ENCODE measurements around the gene ALDH3B1. TPM values are rescaled to one million over a fixed set of nuclear protein-coding genes. Genes with fewer than 3 reads are reported as not detected.

The ALDH3B1 gene
- polyA plus RNA-seq, 1 donor (not counting 4 experiments of a cell fraction or from before 2014, with no cell fraction given), result 0.16 TPM

DNA sequence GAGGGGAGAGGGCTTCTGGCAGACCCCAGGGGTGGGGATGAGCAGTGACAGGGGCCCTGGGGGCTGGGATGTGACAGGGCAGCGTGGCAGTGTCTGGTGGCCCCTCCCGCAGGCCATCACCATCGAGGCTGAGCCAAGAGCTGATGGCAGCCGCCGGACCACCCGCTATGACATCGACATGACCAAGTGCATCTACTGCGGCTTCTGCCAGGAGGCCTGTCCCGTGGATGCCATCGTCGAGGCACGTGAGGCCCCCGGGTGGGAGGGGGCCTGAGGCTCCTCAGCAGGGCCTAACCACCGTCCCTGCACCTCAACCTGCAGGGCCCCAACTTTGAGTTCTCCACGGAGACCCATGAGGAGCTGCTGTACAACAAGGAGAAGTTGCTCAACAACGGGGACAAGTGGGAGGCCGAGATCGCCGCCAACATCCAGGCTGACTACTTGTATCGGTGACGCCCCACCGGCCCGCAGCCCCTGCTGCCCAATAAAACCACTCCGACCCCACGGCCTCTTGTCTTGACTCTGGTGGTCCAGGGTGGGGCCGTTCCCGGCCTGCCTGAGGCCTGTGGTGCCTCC lies 26.1 kb downstream of the ALDH3B1 start:
- no peaks in the 10 kb centered on the region for H4K20me1 ChIP-seq (ENCODE audit: control insufficient read depth, extremely low read depth, insufficient read depth, low read length)
- H3K4me2 ChIP-seq (ENCODE audit: control insufficient read depth, extremely low read depth, insufficient read depth, low read depth, low read length), result no peak overlapping the region
- FAIRE-seq (no peak), DNase-seq (ENCODE audit: low read depth, low spot score) (no peak)
- no peak overlapping the region for H3K27ac ChIP-seq (ENCODE audit: control insufficient read depth, insufficient read depth, low read length)
- no peak overlapping the region for H2AFZ ChIP-seq (ENCODE audit: control insufficient read depth, low read length)
- H3K9me1 ChIP-seq (ENCODE audit: control insufficient read depth, extremely low read depth, insufficient read depth, low read length), result no peaks in the 10 kb centered on the region
- H3K4me3 ChIP-seq (ENCODE audit: control insufficient read depth in 2 of 3, extremely low read depth in 1 of 3, insufficient read depth in 2 of 3, low read depth in 1 of 3, low read length in 3 of 3), result no peak overlapping the region
- H3K36me3 ChIP-seq (ENCODE audit: control insufficient read depth in 2 of 2, extremely low read depth in 1 of 2, insufficient read depth in 2 of 2, low read length in 2 of 2), result peaks cover 10 to 21% of the 10 kb centered on the region in 2 experiments
- no peaks in the 10 kb centered on the region for H3K9me3 ChIP-seq (ENCODE audit: control insufficient read depth, low read depth, low read length)
- H3K27me3 ChIP-seq (ENCODE audit: control insufficient read depth, extremely low read depth, insufficient read depth, low read length), result no peaks in the 10 kb centered on the region
- no peak overlapping the region for H3K9ac ChIP-seq (ENCODE audit: control insufficient read depth, extremely low read depth, insufficient read depth, low read length)
- H3K4me1 ChIP-seq (ENCODE audit: control insufficient read depth, extremely low read depth, insufficient read depth, low read length), result peaks cover 14% of the 10 kb centered on the region
- H3K79me2 ChIP-seq (ENCODE audit: control insufficient read depth, insufficient read depth, low read length), result peaks cover 22% of the 10 kb centered on the region
- TF ChIP-seq, protein P1, sequence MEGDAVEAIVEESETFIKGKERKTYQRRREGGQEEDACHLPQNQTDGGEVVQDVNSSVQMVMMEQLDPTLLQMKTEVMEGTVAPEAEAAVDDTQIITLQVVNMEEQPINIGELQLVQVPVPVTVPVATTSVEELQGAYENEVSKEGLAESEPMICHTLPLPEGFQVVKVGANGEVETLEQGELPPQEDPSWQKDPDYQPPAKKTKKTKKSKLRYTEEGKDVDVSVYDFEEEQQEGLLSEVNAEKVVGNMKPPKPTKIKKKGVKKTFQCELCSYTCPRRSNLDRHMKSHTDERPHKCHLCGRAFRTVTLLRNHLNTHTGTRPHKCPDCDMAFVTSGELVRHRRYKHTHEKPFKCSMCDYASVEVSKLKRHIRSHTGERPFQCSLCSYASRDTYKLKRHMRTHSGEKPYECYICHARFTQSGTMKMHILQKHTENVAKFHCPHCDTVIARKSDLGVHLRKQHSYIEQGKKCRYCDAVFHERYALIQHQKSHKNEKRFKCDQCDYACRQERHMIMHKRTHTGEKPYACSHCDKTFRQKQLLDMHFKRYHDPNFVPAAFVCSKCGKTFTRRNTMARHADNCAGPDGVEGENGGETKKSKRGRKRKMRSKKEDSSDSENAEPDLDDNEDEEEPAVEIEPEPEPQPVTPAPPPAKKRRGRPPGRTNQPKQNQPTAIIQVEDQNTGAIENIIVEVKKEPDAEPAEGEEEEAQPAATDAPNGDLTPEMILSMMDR (optimal IDR thresholded peaks at IDR 0.05 in 1 of 3, IDR thresholded peaks at IDR 0.05 in 1 of 3, conservative IDR thresholded peaks at IDR 0.05 in 1 of 3; ENCODE audit: extremely low read depth in 1 of 3, insufficient read depth in 2 of 3, low read length in 3 of 3), result no peak
- TF ChIP-seq EZH2 (IDR thresholded peaks at IDR 0.05; ENCODE audit: low read length), result no peak
- dilution Hi-C loops (cut with MboI; ENCODE audit: extremely low pct_ligation_motif_present, low sequenced_read_pairs), result no loop called here

DNA sequence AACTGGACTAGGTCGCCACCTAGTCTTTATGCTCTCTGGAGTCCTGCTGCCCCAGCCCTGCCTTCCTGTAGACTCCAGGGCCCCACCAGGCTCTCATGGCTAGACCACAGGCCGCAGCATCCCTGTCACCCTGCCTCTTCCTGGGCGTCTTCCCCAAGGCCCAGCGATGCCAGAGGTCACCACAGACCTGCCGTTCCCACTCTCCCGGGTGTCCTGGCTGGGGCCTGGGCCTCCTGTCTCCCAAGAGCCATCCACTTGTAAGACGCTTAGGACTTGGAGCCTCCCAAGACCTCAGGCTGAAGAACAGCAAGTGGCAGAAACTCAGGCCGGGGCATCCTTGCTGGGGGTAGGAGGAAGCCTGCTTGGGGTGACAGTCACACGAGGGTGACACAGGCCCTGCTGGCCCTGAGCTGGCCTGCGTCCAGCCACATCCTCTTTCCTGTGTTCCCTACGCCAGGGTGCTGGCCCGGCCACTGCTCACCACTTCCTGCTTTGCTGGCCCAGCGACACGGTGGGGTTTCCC lies 26.7 kb downstream of the ALDH3B1 start:
- H3K79me2 ChIP-seq (ENCODE audit: control insufficient read depth, insufficient read depth, low read length), result peaks cover 17% of the 10 kb centered on the region

More for the DNA sequence above, 26.7 kb downstream of the ALDH3B1 start:
- no peak overlapping the region for H3K4me3 ChIP-seq (ENCODE audit: control insufficient read depth in 2 of 3, extremely low read depth in 1 of 3, insufficient read depth in 2 of 3, low read depth in 1 of 3, low read length in 3 of 3)
- H3K4me1 ChIP-seq (ENCODE audit: control insufficient read depth, extremely low read depth, insufficient read depth, low read length), result peaks cover 10% of the 10 kb centered on the region
- DNase-seq (ENCODE audit: low read depth, low spot score) (no peak), FAIRE-seq (no peak)
- H3K9ac ChIP-seq (ENCODE audit: control insufficient read depth, extremely low read depth, insufficient read depth, low read length), result no peak overlapping the region
- no peaks in the 10 kb centered on the region for H3K27me3 ChIP-seq (ENCODE audit: control insufficient read depth, extremely low read depth, insufficient read depth, low read length)
- no peaks in the 10 kb centered on the region for H4K20me1 ChIP-seq (ENCODE audit: control insufficient read depth, extremely low read depth, insufficient read depth, low read length)
- H2AFZ ChIP-seq (ENCODE audit: control insufficient read depth, low read length), result no peak overlapping the region
- TF ChIP-seq EZH2 (IDR thresholded peaks at IDR 0.05; ENCODE audit: low read length), result no peak
- TF ChIP-seq, protein P1 (optimal IDR thresholded peaks at IDR 0.05 in 1 of 3, IDR thresholded peaks at IDR 0.05 in 1 of 3, conservative IDR thresholded peaks at IDR 0.05 in 1 of 3; ENCODE audit: extremely low read depth in 1 of 3, insufficient read depth in 2 of 3, low read length in 3 of 3), result no peak
- dilution Hi-C loops (cut with MboI; ENCODE audit: extremely low pct_ligation_motif_present, low sequenced_read_pairs), result no loop called here
- no peaks in the 10 kb centered on the region for H3K9me1 ChIP-seq (ENCODE audit: control insufficient read depth, extremely low read depth, insufficient read depth, low read length)
- H3K36me3 ChIP-seq (ENCODE audit: control insufficient read depth in 2 of 2, extremely low read depth in 1 of 2, insufficient read depth in 2 of 2, low read length in 2 of 2), result peaks cover 10 to 21% of the 10 kb centered on the region in 2 experiments
- no peak overlapping the region for H3K4me2 ChIP-seq (ENCODE audit: control insufficient read depth, extremely low read depth, insufficient read depth, low read depth, low read length)
- H3K9me3 ChIP-seq (ENCODE audit: control insufficient read depth, low read depth, low read length), result no peaks in the 10 kb centered on the region
- H3K27ac ChIP-seq (ENCODE audit: control insufficient read depth, insufficient read depth, low read length), result no peak overlapping the region
